Activated naive CD4-positive, alpha-beta T cell treated with anti-CD3 and anti-CD28 coated beads, Interleukin-2, amount 10 ng/mL, durations not matched to agents 7 days and 5 days (primary cell): ENCODE data around the gene GALNT1.

Experiments
- CTCF ChIA-PET: fragments of 350-600 bp; sonication (Branson Sonifier 250); formaldehyde crosslinking; loops from one replicate; lab custom pipeline; 2021; ENCODE audit warnings: antibody characterized with exemption; lab: Charles Lee
- DNase-seq: peaks from one replicate; pipeline ENCODE4 v3.0.0-alpha.2; 2020
- H3K27ac Mint-ChIP-seq: one replicate; pipeline ENCODE4 v1.8.0; 2021; ENCODE audit warnings: mild to moderate bottlenecking, moderate library complexity, mixed read lengths
- H3K27me3 Mint-ChIP-seq: one replicate; pipeline ENCODE4 v1.8.0; 2021; ENCODE audit warnings: mild to moderate bottlenecking, mixed read lengths
- H3K36me3 Mint-ChIP-seq: one replicate; pipeline ENCODE4 v1.8.0; 2021; ENCODE audit warnings: mixed read lengths
- H3K4me1 Mint-ChIP-seq: one replicate; pipeline ENCODE4 v1.8.0; 2021; ENCODE audit warnings: mixed read lengths
- H3K4me3 Mint-ChIP-seq: one replicate; pipeline ENCODE4 v1.8.0; 2021; ENCODE audit warnings: mild to moderate bottlenecking, moderate library complexity, mixed read lengths
- H3K9me3 Mint-ChIP-seq: one replicate; pipeline ENCODE4 v1.8.0; 2021; ENCODE audit warnings: mixed read lengths

Gene GALNT1

DNA sequence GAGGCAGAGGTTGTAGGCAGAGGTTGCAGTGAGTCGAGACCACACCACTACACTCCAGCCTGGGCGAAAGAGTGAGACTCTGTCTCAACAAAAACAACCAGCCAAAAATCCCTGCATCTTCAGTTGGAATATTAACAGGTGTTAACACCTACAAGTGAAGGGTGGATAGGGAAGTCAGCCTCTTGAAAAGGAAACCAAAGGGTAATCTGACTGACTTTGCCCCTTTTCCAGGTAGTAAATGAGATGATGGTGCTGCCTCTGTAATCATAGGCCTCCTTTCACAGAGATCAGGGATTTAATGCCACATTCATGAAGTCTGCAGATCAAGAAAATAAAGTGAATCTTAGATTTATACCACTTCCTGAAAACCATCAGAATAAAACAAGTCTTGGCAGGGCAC, 133.6 kb downstream of the GALNT1 start:
- no peak for DNase-seq
- CTCF ChIA-PET: no interaction called here
- Mint-ChIP-seq H3K4me3 (no peak overlapping the region), H3K9me3 (peaks cover 2% of the 10 kb centered on the region), H3K4me1 (no peaks in the 10 kb centered on the region), H3K36me3 (peaks cover 11% of the 10 kb centered on the region), H3K27ac (no peak overlapping the region), H3K27me3 (no peaks in the 10 kb centered on the region)

DNA sequence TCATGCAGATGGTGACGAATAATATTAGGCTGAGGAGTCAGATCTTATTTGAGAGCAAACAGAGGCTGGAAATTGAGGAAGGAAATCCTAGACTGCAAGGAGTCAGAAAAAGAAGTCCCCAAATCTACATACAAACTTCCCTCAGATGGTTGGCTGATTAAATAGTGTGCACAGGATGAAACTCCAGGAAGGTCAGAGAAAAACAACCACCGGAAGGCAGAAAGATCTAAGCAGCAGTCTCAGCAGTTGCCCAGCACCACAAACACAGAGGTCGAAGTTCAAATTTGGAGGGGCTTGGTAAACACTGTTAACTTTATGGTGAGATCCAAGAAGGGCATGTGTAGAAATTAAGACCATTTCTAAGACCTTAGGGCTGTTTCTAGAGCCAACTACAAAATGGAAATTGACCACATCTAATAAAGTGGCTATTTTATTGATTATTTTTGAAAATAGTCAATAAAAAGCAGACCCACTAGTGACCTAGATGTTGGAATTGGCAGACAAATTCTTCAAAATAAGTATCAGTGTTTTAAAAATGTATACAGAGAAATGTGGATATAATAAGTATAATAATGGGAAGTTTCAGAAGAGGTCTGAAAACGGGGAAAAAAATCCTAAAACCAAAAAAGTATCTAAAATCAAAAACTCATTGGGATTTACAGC, 134.8 kb downstream of the GALNT1 start:
- Mint-ChIP-seq H3K36me3 (peaks cover 7% of the 10 kb centered on the region), H3K4me3 (no peak overlapping the region), H3K27me3 (peaks cover 4% of the 10 kb centered on the region), H3K27ac (no peak overlapping the region), H3K4me1 (no peaks in the 10 kb centered on the region), H3K9me3 (peaks cover 2% of the 10 kb centered on the region)
- CTCF ChIA-PET: no interaction called here
- DNase-seq: no peak

DNA sequence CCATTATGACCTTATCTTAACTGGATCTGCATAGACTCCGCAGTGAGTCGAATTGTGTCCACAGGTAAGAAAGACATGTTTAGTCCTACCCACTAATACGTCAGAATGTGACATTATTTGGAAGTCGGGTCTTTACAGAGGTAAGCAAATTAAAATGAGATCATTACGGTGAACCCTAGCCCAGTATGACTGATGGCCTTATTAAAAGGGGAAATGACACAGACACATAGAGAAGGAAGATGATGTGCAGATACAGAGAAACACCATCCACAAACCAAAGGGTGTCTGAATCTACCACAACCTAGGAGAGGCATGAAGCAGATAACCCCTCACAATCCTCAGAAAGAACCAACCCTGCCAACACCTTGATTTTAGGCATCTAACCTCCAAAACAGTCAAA, 135.6 kb downstream of the GALNT1 start:
- CTCF ChIA-PET: no interaction called here
- H3K4me1 Mint-ChIP-seq: no peaks in the 10 kb centered on the region
- H3K27me3 Mint-ChIP-seq: peaks cover 8% of the 10 kb centered on the region
- no peak overlapping the region for H3K27ac Mint-ChIP-seq
- peaks cover 2% of the 10 kb centered on the region for H3K9me3 Mint-ChIP-seq
- H3K4me3 Mint-ChIP-seq: no peak overlapping the region
- H3K36me3 Mint-ChIP-seq: peaks cover 7% of the 10 kb centered on the region
- DNase-seq: no peak

DNA sequence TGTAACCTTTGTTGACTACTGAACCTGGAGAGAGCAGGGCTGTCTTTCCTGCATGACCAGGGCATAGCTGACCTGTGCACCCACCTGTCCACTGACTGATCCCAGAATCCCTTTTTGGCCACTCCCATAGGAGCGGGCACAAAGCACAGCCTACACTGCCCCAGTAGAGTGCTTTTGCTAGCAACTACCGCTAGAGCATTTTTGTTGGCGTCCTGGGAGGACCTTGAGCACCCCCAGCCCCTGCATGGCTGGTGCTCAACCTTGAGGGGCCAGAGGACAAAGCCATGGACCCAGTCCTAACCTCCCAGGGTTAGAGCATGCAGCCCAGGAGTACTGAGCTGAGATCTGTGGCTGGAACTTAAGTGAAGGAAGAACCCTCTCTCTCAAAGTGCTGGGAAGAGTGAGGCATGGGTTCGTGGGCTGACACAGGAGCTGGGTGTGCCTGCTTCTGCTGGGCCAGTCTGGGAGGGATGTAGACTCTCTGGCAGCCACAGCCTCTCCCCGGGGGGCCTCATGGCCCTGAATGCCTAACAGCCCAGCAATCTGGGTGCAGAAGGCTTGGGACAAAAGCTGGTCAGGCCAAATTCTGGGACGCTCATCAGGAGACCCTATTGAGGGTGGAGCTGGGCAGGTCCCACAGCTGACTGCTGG, 140.0 kb downstream of the GALNT1 start:
- DNase-seq: no peak
- CTCF ChIA-PET: no interaction called here
- H3K36me3 Mint-ChIP-seq: no peaks in the 10 kb centered on the region
- no peaks in the 10 kb centered on the region for H3K9me3 Mint-ChIP-seq
- H3K4me1 Mint-ChIP-seq: no peaks in the 10 kb centered on the region
- H3K4me3 Mint-ChIP-seq: no peak overlapping the region
- peaks cover 12% of the 10 kb centered on the region for H3K27me3 Mint-ChIP-seq
- no peak overlapping the region for H3K27ac Mint-ChIP-seq

DNA sequence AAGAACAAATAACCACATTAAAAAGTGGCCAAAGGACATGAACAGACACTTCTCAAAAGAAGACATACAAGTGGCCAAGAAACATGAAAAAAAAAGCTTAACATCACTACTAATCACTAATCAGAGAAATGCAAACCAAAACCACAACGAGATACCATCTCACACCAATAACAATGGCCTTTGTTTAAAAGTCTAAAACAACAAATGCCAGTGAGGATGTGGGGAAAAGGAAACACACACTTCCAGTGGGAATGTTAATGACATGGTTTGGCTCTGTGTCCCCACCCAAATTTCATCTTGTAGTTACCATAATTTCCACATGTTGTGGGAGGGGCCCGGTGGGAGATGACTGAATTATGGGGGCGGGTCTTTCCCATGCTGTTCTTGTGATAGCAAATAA, 147.1 kb downstream of the GALNT1 start:
- no peaks in the 10 kb centered on the region for H3K4me1 Mint-ChIP-seq
- no peak overlapping the region for H3K4me3 Mint-ChIP-seq
- H3K27ac Mint-ChIP-seq: no peak overlapping the region
- no peak for DNase-seq
- H3K27me3 Mint-ChIP-seq: peaks cover 8% of the 10 kb centered on the region
- no peaks in the 10 kb centered on the region for H3K36me3 Mint-ChIP-seq
- peaks cover 13% of the 10 kb centered on the region for H3K9me3 Mint-ChIP-seq
- CTCF ChIA-PET: no interaction called here

DNA sequence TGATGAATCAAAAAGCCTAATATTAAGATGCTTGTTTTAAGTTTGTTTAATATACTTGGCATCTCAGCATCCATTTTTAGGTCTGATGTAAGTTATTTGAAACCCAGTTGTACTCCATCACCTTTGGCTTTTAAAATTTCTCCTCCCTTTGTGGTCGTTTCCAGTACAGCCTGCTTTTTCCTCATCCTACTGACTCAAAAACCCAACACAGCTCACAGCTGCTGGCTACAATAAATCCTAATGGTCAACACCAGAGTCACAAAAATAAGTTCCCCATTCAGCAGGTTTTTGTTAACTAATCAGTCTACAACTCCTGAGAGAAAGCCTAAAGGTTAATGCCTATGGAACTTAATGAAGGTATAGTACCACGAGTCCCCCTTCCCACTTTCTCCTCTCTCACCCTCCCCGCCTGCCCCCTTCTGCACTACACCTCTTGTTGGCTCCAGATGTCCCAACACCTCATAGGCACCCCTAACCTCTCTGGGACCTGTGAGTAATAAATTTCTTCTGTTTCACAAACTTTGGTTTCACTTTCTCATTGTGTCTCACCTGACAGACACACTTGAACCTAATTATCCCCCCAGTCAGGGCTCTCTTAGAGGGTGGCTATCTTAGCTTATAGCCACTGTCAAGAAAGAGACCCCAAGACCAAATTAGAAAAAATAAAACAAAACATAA, 148.6 kb downstream of the GALNT1 start:
- Mint-ChIP-seq H3K4me1 (no peaks in the 10 kb centered on the region), H3K27me3 (peaks cover 8% of the 10 kb centered on the region)

DNA sequence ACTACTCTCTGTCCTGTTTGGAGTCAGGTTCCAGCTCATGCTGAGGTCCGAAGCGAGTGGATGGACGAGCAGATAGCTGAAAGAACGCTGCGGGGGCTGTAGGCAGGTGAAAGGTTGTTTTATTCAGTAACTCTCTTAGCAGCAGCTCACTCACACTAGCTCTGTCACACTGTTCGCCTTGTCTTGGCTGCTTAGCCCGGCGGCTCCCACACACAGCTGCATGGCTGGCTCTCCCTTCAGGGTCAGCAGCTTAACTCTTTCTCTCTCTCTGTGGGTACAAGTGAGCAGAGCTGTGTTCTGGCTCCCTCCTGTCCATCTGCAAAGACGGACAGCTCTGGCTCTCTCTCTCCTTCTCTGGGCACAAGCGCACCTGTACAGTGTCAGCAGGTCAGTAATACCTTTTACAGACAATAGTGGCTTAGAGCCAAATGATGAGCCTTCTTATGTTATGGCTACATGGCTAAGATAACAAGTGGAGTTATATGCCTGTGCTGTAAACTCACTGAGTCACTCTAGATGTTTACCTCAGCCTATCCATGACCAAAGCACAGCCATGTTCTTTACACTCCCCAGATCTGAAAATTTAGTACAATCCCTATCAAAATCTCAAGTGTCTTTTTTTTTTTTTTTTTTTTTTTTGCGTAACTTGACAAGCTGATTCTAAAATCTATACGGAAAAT, 149.3 kb downstream of the GALNT1 start:
- Mint-ChIP-seq H3K27ac (no peak overlapping the region), H3K4me3 (no peak overlapping the region), H3K9me3 (peaks cover 13% of the 10 kb centered on the region), H3K27me3 (peaks cover 8% of the 10 kb centered on the region), H3K4me1 (no peaks in the 10 kb centered on the region), H3K36me3 (no peaks in the 10 kb centered on the region)
- no peak for DNase-seq
- CTCF ChIA-PET: no interaction called here

More for the DNA sequence above, 148.6 kb downstream of the GALNT1 start:
- H3K4me3 Mint-ChIP-seq: no peak overlapping the region
- H3K9me3 Mint-ChIP-seq: peaks cover 13% of the 10 kb centered on the region
- DNase-seq: no peak
- CTCF ChIA-PET: no interaction called here
- H3K27ac Mint-ChIP-seq: no peak overlapping the region
- H3K36me3 Mint-ChIP-seq: no peaks in the 10 kb centered on the region

DNA sequence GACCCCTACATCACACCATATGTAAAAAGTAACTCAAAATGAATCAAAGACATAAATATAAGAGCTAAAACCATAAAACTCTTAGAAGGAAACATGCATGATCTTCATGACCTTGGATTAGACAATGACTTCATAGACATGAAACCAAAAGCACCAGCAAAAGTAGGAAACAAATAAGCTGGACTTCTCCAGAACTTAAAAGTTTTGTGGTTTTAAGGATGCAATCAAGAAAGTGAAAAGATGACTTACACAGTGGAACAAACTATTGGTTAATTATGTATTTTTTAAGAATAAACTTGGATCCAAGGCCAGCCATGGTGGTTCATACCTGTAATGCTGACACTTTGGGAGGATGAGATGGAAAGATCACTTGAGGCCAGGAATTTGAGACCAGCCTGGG, 150.2 kb downstream of the GALNT1 start:
- H3K36me3 Mint-ChIP-seq: no peaks in the 10 kb centered on the region

DNA sequence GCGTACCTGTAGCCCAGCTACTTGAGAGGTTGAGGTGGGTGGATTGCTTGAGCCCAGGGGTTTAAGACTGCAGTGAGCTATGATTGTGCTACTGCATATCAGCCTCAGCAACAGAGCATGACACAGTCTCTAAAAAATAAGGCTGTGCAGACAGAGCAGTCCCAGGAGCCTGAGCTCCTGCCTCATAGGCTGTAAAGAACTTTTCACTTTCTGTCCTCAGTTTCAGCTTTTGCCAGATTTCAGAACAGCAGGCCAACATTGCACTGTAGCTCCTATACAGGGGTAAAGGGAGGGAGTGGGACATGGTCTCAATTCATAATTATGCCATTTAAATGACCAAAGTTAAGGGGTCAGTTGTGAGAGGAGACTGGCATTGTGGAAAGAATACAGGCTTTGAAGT, 150.6 kb downstream of the GALNT1 start:
- no peak overlapping the region for H3K4me3 Mint-ChIP-seq
- no peak for DNase-seq
- no peaks in the 10 kb centered on the region for H3K27me3 Mint-ChIP-seq
- H3K9me3 Mint-ChIP-seq: peaks cover 13% of the 10 kb centered on the region
- no peaks in the 10 kb centered on the region for H3K36me3 Mint-ChIP-seq
- no peak overlapping the region for H3K27ac Mint-ChIP-seq
- H3K4me1 Mint-ChIP-seq: no peaks in the 10 kb centered on the region
- CTCF ChIA-PET: interaction anchor here (0.6 kb wide), 1 partner anchor 504 kb away, joined by 5 read pairs; no protein-coding TSS in a partner anchor

More for the DNA sequence above, 150.2 kb downstream of the GALNT1 start:
- Mint-ChIP-seq H3K9me3 (peaks cover 13% of the 10 kb centered on the region), H3K4me1 (no peaks in the 10 kb centered on the region), H3K27me3 (peaks cover 3% of the 10 kb centered on the region), H3K27ac (no peak overlapping the region), H3K4me3 (no peak overlapping the region)
- no peak for DNase-seq
- CTCF ChIA-PET: interaction anchor here (0.6 kb wide), 1 partner anchor 503 kb away, joined by 5 read pairs; no protein-coding TSS in a partner anchor

DNA sequence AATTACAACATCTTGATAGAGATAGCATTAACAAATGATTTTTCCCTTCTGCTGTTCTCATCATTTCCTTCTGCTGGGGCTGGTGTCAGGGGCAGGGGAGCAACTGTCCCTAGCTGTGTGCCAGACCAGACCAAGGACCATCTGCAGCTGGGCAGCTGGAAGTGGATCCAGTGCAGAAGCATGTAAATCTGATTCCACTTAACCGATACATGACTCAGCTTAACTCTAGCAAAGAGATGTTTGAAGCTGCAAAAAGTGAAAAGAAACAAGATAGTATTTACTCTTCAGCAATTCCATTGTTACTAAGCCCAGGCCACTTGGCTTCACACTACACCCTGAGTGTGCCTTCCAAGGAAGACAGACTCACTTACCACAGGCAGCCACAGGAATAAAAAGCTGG, 151.1 kb downstream of the GALNT1 start:
- no peak overlapping the region for H3K4me3 Mint-ChIP-seq
- no peaks in the 10 kb centered on the region for H3K4me1 Mint-ChIP-seq
- H3K36me3 Mint-ChIP-seq: no peaks in the 10 kb centered on the region
- CTCF ChIA-PET: no interaction called here
- no peaks in the 10 kb centered on the region for H3K27me3 Mint-ChIP-seq
- no peak for DNase-seq
- no peak overlapping the region for H3K27ac Mint-ChIP-seq
- H3K9me3 Mint-ChIP-seq: peaks cover 13% of the 10 kb centered on the region

DNA sequence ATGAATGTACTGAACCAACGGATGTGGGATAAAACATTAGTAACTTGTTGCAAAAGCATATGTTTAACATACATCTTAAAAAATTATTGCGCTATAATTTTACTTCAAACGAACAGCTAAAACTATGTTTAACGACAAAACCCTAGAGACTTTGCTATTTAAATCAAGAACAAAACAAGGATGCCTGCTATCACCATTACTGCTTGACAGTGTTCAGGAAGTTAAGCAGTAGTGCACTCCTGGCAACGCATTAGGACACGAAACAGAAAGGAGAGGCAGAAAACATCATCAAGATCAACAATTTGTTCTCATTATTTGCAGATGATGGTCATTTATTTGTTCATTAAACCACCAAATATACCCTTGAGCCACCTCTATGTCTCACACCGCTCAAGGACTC, 151.9 kb downstream of the GALNT1 start:
- Mint-ChIP-seq H3K4me3 (no peak overlapping the region), H3K27me3 (no peaks in the 10 kb centered on the region), H3K9me3 (peaks cover 13% of the 10 kb centered on the region), H3K4me1 (no peaks in the 10 kb centered on the region), H3K36me3 (no peaks in the 10 kb centered on the region), H3K27ac (no peak overlapping the region)
- CTCF ChIA-PET: no interaction called here
- DNase-seq: no peak

DNA sequence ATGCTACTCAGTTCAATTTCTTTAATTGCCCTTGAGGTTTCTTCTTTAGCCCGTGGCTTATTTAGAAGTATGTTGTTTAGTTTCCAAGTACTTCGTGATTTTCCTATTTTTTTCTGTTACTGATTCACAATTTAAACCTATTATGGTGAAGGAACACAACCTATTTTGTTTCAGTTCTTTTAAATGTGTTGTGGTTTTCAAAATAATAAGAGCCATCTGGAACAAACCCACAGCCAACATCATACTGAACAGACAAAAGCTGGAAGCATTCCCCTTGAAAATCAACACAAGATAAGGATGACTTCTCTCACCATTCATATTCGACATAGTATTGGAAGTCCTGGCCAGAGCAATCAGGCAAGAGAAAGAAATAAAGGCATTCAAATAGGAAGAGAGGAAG, 155.2 kb downstream of the GALNT1 start:
- H3K27ac Mint-ChIP-seq: no peak overlapping the region
- peaks cover 4% of the 10 kb centered on the region for H3K27me3 Mint-ChIP-seq
- CTCF ChIA-PET: no interaction called here
- no peak for DNase-seq
- no peaks in the 10 kb centered on the region for H3K36me3 Mint-ChIP-seq
- H3K4me3 Mint-ChIP-seq: no peak overlapping the region
- no peaks in the 10 kb centered on the region for H3K9me3 Mint-ChIP-seq
- no peaks in the 10 kb centered on the region for H3K4me1 Mint-ChIP-seq

DNA sequence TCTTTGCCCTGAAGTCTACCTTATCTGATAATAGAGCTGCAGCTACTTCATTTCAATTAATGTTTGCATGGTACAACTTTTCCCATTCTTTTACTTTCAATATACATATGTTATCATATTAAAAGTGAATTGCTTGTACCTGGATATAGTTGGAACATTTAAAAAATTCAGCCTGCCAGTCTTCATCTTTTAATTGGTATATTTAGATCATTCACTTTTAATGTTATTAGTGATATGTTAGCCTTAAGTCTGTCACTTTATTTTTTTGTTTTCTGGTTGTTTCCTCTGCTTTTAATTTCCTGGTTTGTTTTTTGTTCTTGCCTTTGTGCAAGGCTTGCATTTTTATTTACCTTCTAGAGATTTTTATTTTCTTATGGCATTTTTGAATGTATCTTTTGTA, 158.2 kb downstream of the GALNT1 start:
- H3K4me3 Mint-ChIP-seq: no peak overlapping the region
- DNase-seq: no peak
- no peaks in the 10 kb centered on the region for H3K9me3 Mint-ChIP-seq
- no peaks in the 10 kb centered on the region for H3K4me1 Mint-ChIP-seq
- no peak overlapping the region for H3K27ac Mint-ChIP-seq
- no peaks in the 10 kb centered on the region for H3K36me3 Mint-ChIP-seq
- CTCF ChIA-PET: no interaction called here
- peaks cover 12% of the 10 kb centered on the region for H3K27me3 Mint-ChIP-seq

DNA sequence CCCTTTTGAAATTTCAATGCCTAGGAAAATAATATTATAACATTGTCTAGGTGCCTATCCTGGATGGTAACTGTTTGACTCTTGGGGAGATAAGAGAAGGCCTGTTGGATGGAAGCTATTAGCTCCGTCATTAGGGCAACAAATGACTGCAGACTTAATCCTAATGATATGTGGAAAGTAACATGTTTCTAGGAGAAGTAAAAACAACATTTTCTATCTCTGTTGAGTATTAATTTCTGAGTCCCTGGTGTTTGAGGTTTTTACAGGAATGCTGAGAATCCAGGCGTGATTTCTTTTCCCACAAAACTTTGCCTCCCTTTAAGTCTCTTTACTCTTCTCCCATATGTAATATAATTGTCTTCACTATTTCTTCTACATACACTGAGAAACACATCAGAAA, 159.1 kb downstream of the GALNT1 start:
- CTCF ChIA-PET: no interaction called here
- Mint-ChIP-seq H3K4me1 (no peaks in the 10 kb centered on the region), H3K27me3 (peaks cover 16% of the 10 kb centered on the region), H3K4me3 (no peak overlapping the region), H3K36me3 (no peaks in the 10 kb centered on the region), H3K9me3 (no peaks in the 10 kb centered on the region), H3K27ac (no peak overlapping the region)
- DNase-seq: no peak
